Activated naive CD8-positive, alpha-beta T cell treated with anti-CD3 and anti-CD28 coated beads, Interleukin-2, amount 10 ng/mL, durations not matched to agents 7 days and 5 days (primary cell): ENCODE results near the gene ENTPD8. TPM values are rescaled to one million over a fixed set of nuclear protein-coding genes. Genes with fewer than 3 reads are reported as not detected.

Experiments
- ATAC-seq: fragments of 150-1000 bp; cut with Tn5 transposase; one replicate; pipeline ENCODE4 v1.10.0; 2021; ENCODE audit warnings: low read depth, moderate library complexity
- POLR2A ChIA-PET: fragments of 350-600 bp; sonication (Branson Sonifier 250); formaldehyde crosslinking; loops from one replicate; lab custom pipeline; 2021; ENCODE audit warnings: antibody characterized with exemption; lab: Charles Lee
- DNase-seq: peaks from one replicate; pipeline ENCODE4 v3.0.0; 2021
- H3K27ac Mint-ChIP-seq: one replicate; pipeline ENCODE4 v1.8.0; 2022; ENCODE audit warnings: mild to moderate bottlenecking, mixed read lengths
- H3K27me3 Mint-ChIP-seq: one replicate; pipeline ENCODE4 v1.8.0; 2022; ENCODE audit warnings: mild to moderate bottlenecking, moderate library complexity, mixed read lengths
- H3K36me3 Mint-ChIP-seq: one replicate; pipeline ENCODE4 v1.8.0; 2021; ENCODE audit warnings: mild to moderate bottlenecking, mixed read lengths
- H3K4me1 Mint-ChIP-seq: one replicate; pipeline ENCODE4 v1.8.0; 2021; ENCODE audit warnings: mixed read lengths
- H3K4me3 Mint-ChIP-seq: one replicate; pipeline ENCODE4 v1.8.0; 2022; ENCODE audit warnings: mild to moderate bottlenecking, moderate library complexity, mixed read lengths
- H3K9me3 Mint-ChIP-seq: one replicate; pipeline ENCODE4 v1.8.0; 2021; ENCODE audit warnings: mixed read lengths
- total RNA-seq, 2 experiments: library from RNA; stranded (reverse); gene quantifications; one replicate each; pipeline ENCODE4 v1.2.3, GENCODE V29; 2021

ENTPD8 gene
- total RNA-seq, 2 experiments from 2014 or later = not detected

DNA sequence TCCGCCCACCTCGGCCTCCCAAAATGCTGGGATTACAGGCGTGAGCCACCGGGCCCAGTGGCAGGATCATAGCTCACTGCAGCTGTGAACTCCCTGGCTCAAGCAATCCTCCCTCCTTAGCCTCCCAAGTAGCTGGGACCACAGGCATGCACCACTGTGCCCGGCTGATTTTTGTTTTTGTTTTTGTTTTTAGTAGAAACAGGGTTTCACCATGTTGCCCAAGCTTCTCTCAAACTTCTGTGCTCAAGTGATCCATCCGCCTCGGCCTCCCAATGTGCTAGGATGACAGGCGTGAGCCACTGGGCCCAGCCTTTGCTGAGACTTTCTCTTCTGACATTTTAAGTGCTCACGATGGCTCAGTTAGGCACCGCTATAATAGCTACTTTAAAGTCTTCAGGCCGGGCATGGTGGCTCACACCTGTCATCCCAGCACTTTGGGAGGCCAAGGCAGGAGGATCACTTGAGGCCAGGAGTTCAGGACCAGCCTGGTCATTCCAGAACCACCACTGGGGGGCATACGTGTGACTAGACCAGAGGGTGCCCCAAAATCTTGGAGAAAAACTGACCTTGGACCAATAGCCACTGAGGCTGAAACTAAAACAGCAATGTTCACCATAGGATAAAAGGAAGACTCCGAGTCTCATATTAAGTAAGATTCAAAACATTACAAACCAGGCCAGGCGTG lies 3.1 kb upstream of the ENTPD8 start:
- Mint-ChIP-seq H3K27me3 (peaks cover 27% of the 10 kb centered on the region), H3K4me1 (peaks cover 10% of the 10 kb centered on the region), H3K9me3 (no peaks in the 10 kb centered on the region), H3K4me3 (no peak overlapping the region), H3K27ac (no peak overlapping the region), H3K36me3 (peaks cover 10% of the 10 kb centered on the region)
- POLR2A ChIA-PET = interaction anchor here (1.0 to 2.3 kb wide), 3 partner anchors 9 to 21 kb away, joined by 3 to 8 read pairs (median 3); partner anchors contain the start of genes EXD3 and NOXA1
- no peak for ATAC-seq
- DNase-seq = no peak

GRCh38 chr9:137441935-137442321 lies 771 bp upstream of the ENTPD8 start:
- ATAC-seq (no peak), DNase-seq (no peak)
- peaks cover 8% of the 10 kb centered on the region for H3K4me1 Mint-ChIP-seq
- POLR2A ChIA-PET = interaction anchor here (1.1 kb wide), 1 partner anchor 14 kb away, joined by 4 read pairs; no protein-coding TSS in a partner anchor
- H3K9me3 Mint-ChIP-seq = no peaks in the 10 kb centered on the region
- H3K36me3 Mint-ChIP-seq = peaks cover under 1% of the 10 kb centered on the region
- H3K4me3 Mint-ChIP-seq = peak overlapping the region; percentile 56
- no peak overlapping the region for H3K27ac Mint-ChIP-seq
- peaks cover 27% of the 10 kb centered on the region for H3K27me3 Mint-ChIP-seq

- Mint-ChIP-seq H3K4me3 (no peak overlapping the region), H3K9me3 (no peaks in the 10 kb centered on the region), H3K27me3 (peaks cover 22% of the 10 kb centered on the region), H3K4me1 (peaks cover 4% of the 10 kb centered on the region), H3K36me3 (no peaks in the 10 kb centered on the region), H3K27ac (no peak overlapping the region)
- peak; percentile 32 for DNase-seq
- POLR2A ChIA-PET = no interaction called here
- no peak for ATAC-seq
These were observed 1.9 kb downstream of the ENTPD8 start for GRCh38 chr9:137439158-137439714.

DNA sequence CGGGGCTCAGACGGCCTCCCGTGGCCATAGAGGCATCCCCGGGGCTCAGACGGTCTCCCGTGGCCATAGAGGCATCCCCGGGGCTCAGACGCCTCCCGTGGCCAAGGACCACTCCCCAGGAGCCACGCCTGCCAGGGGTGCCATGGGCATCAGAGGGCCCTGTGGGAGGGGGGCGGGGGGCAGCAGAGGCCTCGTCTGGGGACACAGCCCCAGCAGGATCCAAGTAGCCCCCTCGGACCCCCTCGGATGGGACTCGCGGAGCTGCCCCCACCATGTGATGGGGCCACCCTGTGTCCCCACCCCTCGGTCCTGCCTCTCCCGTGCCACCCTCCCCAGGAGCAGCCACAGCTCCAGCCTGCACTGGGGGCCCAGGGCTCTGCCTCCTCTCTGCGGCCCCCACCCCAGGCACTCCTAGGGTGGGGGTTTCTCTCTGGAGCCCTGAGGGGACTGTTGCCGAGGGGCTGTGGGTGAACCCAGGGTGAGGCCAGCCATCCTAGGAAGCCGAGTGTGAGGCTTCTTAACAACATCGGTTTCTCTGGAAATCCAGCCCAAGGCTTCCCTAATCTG lies 2.5 kb downstream of the ENTPD8 start:
- Mint-ChIP-seq H3K4me1 (peaks cover 4% of the 10 kb centered on the region), H3K9me3 (no peaks in the 10 kb centered on the region), H3K27ac (no peak overlapping the region), H3K4me3 (no peak overlapping the region), H3K36me3 (no peaks in the 10 kb centered on the region), H3K27me3 (peaks cover 20% of the 10 kb centered on the region)
- ATAC-seq (no peak), DNase-seq (no peak)
- POLR2A ChIA-PET = interaction anchor here (0.5 kb wide), 1 partner anchor 368 kb away, joined by 6 read pairs; the partner anchor contains the start of gene SAPCD2

DNA sequence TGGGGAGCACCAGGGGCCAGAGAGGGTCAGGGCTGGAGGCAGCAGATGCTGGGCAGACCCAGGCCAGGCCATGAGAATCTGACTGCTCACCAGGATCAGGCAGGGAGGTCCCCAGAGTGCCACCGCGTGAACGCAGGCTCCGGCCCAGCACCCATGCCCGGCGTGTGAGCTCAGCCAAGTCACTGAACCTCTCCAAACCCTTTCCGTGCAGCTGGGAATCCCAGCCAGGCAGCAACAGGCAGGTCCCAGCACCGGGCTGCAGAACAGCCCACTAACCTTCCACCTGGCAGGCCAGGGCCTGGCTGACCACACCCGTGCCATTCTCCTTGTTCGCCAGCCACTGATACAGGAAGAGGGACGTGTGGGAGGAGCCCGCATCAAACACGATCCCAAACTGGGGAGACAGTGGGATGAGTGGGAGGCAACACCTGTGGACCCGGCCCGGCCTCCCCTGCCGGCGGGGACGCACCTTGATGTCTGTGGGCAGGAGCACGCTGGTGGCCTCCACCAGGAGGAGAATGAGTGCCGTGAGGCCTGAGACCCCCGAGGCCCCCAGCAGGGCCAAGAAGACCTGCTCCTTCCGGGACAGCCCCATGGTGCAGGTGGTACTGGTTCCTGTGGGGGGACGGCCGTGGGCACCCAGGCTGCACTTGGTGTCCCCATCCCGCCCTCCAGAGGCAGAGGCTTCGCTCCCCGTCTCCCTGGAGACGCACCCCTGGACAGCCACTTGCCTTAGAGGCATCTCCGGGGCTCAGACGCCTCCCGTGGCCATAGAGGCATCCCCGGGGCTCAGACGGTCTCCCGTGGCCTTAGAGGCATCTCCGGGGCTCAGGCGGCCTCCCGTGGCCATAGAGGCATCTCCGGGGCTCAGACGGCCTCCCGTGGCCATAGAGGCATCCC lies 3.2 kb downstream of the ENTPD8 start:
- no peak for ATAC-seq
- Mint-ChIP-seq H3K27me3 (peaks cover 14% of the 10 kb centered on the region), H3K36me3 (no peaks in the 10 kb centered on the region), H3K4me3 (no peak overlapping the region), H3K9me3 (no peaks in the 10 kb centered on the region), H3K4me1 (peaks cover 4% of the 10 kb centered on the region), H3K27ac (no peak overlapping the region)
- peak; percentile 31 for DNase-seq
- POLR2A ChIA-PET = interaction anchor here (0.5 kb wide), 1 partner anchor 368 kb away, joined by 6 read pairs; the partner anchor contains the start of gene SAPCD2

DNA sequence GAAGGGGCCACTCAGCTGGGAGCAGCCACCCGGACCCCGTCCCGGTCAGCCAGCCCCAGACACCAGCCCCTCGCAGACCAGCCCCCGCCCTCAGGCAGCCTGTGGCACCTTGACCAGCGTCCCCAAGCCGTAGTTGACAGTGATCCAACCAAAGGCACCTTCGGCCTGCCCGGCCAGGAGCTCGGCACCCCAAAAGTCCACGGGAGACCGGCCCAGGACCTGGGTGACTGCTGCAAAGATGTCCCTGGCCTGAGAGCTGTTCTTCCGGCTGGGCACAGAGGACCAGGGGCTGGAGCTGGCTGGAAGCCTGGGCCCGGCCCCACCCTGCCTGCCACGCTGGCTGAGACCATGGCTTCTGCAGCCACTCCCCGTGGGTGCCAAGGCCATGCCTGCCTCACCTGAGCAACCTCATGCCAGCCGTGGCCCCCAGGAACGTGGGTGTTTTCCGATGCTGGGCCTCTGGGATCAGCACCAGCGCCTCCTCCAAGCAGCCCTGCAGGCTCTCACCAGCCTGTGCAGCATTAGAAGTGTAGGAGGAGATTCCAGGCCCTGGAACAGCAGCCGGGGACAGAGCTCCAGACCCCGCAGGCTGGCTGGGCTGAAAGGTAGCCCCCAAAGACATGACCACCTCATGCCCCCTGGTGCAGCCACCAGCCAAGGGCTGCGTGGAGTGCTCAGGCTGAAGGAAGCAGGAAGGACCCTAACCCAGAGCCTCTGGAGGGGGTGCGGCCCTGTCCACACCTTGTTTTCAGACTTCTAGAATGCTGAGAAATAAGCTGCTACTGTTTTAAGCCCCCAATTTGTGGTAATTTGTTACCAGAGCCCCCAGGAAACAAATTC lies 4.2 kb downstream of the ENTPD8 start:
- ATAC-seq (no peak), DNase-seq (peak; percentile 28)
- Mint-ChIP-seq H3K9me3 (no peaks in the 10 kb centered on the region), H3K4me1 (peaks cover 3% of the 10 kb centered on the region), H3K27me3 (peaks cover 4% of the 10 kb centered on the region), H3K4me3 (no peak overlapping the region), H3K36me3 (no peaks in the 10 kb centered on the region), H3K27ac (no peak overlapping the region)
- POLR2A ChIA-PET = interaction anchor here (1.0 kb wide), 1 partner anchor 25 kb away, joined by 3 read pairs; no protein-coding TSS in a partner anchor

GRCh38 chr9:137435980-137436760 lies 5.0 kb downstream of the ENTPD8 start:
- H3K36me3 Mint-ChIP-seq = no peaks in the 10 kb centered on the region
- ATAC-seq (no peak), DNase-seq (no peak)
- peaks cover 2% of the 10 kb centered on the region for H3K27me3 Mint-ChIP-seq
- H3K4me1 Mint-ChIP-seq = peaks cover 1% of the 10 kb centered on the region
- POLR2A ChIA-PET = interaction anchor here (1.0 kb wide), 1 partner anchor 26 kb away, joined by 3 read pairs; no protein-coding TSS in a partner anchor
- H3K4me3 Mint-ChIP-seq = no peak overlapping the region
- no peak overlapping the region for H3K27ac Mint-ChIP-seq
- H3K9me3 Mint-ChIP-seq = no peaks in the 10 kb centered on the region

GRCh38 chr9:137435381-137435891 lies 5.7 kb downstream of the ENTPD8 start:
- Mint-ChIP-seq H3K4me1 (peaks cover 1% of the 10 kb centered on the region), H3K27ac (no peak overlapping the region), H3K27me3 (peaks cover 2% of the 10 kb centered on the region), H3K4me3 (no peak overlapping the region), H3K9me3 (no peaks in the 10 kb centered on the region), H3K36me3 (no peaks in the 10 kb centered on the region)
- DNase-seq (peak; percentile 32), ATAC-seq (no peak)
- POLR2A ChIA-PET = interaction anchor here (1.5 kb wide), 1 partner anchor 9 kb away, joined by 3 read pairs; no protein-coding TSS in a partner anchor

DNA sequence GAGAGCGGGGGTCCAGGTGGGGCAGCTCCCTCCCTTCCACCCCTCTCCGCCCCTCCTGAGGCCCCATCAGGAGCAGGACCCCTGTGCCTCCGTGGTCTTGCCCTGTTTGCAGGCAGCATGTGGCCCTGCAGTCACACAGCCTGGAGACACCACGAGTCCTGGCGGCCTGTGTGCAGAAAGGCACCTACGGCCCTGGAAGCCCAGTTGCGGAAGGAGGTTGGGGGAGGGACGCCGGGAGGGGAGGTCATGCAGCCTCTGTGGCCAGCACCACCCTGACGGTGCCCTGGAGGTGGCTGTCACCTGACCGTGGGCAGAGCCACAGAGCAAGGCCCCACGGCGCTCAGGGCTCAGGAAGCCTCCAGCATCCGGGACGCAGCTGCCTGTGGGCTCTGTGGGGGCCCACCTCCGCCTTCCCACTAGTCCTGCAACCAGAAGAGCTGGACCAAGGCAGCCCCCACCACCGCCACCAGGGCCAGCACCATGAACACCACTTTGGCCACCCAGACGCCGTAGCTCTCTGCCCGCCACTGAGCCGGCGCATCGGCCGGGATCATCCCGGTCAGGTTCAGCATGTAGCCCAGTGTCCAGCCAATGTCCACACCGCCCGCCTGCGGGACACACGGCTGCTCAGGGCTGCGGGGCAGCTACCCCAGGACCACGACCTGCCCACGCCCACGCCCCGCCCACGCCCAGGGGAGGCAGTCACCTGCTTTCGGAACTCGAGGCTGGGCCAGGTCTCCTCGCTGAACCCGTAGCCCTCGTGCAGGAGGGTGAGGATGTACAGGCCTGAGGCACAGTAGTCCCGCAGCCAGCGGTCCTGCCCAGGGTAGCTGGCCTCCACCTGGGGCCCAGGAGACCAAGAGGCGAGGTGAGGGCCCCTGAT lies 6.4 kb downstream of the ENTPD8 start:
- DNase-seq (peak; percentile 42), ATAC-seq (peak; percentile 10)
- no peak overlapping the region for H3K4me3 Mint-ChIP-seq
- no peak overlapping the region for H3K27ac Mint-ChIP-seq
- no peaks in the 10 kb centered on the region for H3K9me3 Mint-ChIP-seq
- H3K4me1 Mint-ChIP-seq = peaks cover 1% of the 10 kb centered on the region
- peaks cover 2% of the 10 kb centered on the region for H3K27me3 Mint-ChIP-seq
- H3K36me3 Mint-ChIP-seq = no peaks in the 10 kb centered on the region
- POLR2A ChIA-PET = interaction anchor here (1.2 to 1.5 kb wide), 2 partner anchors 10 to 12 kb away, joined by 3 to 5 read pairs; partner anchors contain the start of genes EXD3 and NOXA1

DNA sequence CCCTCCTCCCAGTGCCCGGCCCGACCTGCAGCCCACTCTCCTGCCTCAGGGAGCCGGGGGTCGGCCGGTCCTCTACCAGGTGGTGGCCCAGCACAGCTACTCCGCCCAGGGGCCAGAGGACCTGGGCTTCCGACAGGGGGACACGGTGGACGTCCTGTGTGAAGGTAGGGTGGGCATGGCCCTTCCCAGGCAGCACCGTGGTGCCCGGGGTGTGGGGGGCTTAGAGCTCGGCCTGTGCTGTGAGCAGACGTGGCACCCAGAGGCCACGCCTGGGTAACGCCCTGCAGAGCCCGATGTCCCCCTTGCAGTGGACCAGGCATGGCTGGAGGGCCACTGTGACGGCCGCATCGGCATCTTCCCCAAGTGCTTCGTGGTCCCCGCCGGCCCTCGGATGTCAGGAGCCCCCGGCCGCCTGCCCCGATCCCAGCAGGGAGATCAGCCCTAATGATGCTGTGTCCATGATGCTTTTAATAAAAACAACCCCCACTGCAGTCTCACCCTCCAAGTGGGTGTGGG lies 7.2 kb downstream of the ENTPD8 start:
- Mint-ChIP-seq H3K36me3 (no peaks in the 10 kb centered on the region), H3K4me1 (no peaks in the 10 kb centered on the region), H3K27me3 (no peaks in the 10 kb centered on the region), H3K4me3 (no peak overlapping the region), H3K9me3 (no peaks in the 10 kb centered on the region), H3K27ac (no peak overlapping the region)
- ATAC-seq (no peak), DNase-seq (peak; percentile 27)
- POLR2A ChIA-PET = interaction anchor here (1.2 to 1.5 kb wide), 2 partner anchors 10 to 11 kb away, joined by 3 to 5 read pairs; partner anchors contain the start of genes EXD3 and NOXA1
